GM18873 (cell line): Measurements from ENCODE around the gene TMEM42.

Experiments used
- ATAC-seq: cut with Tn5 transposase; IDR thresholded peaks from one replicate; pipeline ENCODE4 v1.9.1; 2021; ENCODE audit warnings: mild to moderate bottlenecking, moderate library complexity, moderate number of reproducible peaks; ENCODE audit not compliant: unreplicated experiment, low FRiP score

The TMEM42 gene

GRCh38 chr3:44906997-44907396 lies 45.3 kb downstream of the TMEM42 start:
- ATAC-seq: no peak

DNA sequence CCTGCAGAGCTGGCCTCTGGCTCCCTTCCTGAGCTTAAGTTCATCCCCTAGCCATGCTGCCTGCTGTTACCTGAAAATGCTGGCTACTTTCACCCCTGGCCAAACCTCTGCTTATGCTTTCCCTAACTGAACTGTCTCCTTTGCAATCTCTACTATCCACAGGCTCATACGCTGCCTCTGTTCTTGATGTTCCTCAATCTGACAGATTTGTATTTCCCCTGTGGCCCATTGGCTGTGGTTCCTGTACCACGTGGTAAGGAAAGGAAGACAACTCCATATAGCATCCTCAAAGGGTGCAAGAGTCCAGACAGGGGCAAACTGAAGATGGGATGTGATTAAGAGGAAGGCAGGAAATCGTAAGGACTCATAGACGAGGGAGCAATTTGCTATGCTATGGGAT lies 45.9 kb downstream of the TMEM42 start:
- ATAC-seq: no peak

GRCh38 chr3:44909063-44909462 lies 47.4 kb downstream of the TMEM42 start:
- no peak for ATAC-seq

DNA sequence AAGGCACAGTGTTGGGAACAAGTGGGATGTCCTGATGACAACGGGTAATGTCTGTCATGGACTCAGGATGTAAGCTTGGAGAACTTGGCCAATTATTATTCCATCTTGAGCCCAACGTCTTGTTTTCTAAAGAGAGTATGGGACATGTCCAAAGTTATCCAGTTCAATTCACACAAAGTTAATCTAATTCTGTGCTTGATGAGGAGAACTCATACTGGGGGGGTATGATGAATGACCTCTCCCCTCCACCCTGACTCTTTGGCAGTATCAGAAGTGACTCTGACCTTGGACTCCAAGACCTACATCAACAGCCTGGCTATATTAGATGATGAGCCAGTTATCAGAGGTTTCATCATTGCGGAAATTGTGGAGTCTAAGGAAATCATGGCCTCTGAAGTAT lies 49.0 kb downstream of the TMEM42 start:
- no peak for ATAC-seq

- no peak for ATAC-seq
Measured at GRCh38 chr3:44913868-44914468, 52.3 kb downstream of the TMEM42 start.

GRCh38 chr3:44914936-44915335 lies 53.2 kb downstream of the TMEM42 start:
- no peak for ATAC-seq
